ENCODE data around the gene PNPLA6. TPM values are rescaled to one million over a fixed set of nuclear protein-coding genes. Genes with fewer than 3 reads are reported as not detected.

PNPLA6 gene
- total RNA-seq, 1 donor from 2014 or later = 140 TPM

- no peak overlapping the region for H3K27ac Mint-ChIP-seq
- peaks cover 45% of the 10 kb centered on the region for H3K27me3 Mint-ChIP-seq
- H3K4me3 Mint-ChIP-seq (ENCODE audit: low read depth) = no peak overlapping the region
- H3K36me3 Mint-ChIP-seq (ENCODE audit: insufficient read depth) = no peaks in the 10 kb centered on the region
- H3K9me3 Mint-ChIP-seq (ENCODE audit: low read depth) = no peaks in the 10 kb centered on the region
- TF ChIP-seq CTCF (IDR thresholded peaks at IDR 0.05; ENCODE audit: unreplicated experiment) = no peak
- H3K4me1 Mint-ChIP-seq (ENCODE audit: low read depth) = no peaks in the 10 kb centered on the region
- no peak for DNase-seq (ENCODE audit: low spot score, unreplicated experiment)
Measured at GRCh38 chr19:7504684-7505083, 30.8 kb upstream of the PNPLA6 start.

- H3K27ac Mint-ChIP-seq = no peak overlapping the region
- H3K9me3 Mint-ChIP-seq (ENCODE audit: low read depth) = no peaks in the 10 kb centered on the region
- H3K36me3 Mint-ChIP-seq (ENCODE audit: insufficient read depth) = no peaks in the 10 kb centered on the region
- no peaks in the 10 kb centered on the region for H3K4me1 Mint-ChIP-seq (ENCODE audit: low read depth)
- peaks cover 44% of the 10 kb centered on the region for H3K27me3 Mint-ChIP-seq
- no peak for DNase-seq (ENCODE audit: low spot score, unreplicated experiment)
- TF ChIP-seq CTCF (IDR thresholded peaks at IDR 0.05; ENCODE audit: unreplicated experiment) = no peak
- no peak overlapping the region for H3K4me3 Mint-ChIP-seq (ENCODE audit: low read depth)
Measured at GRCh38 chr19:7505288-7505681, 30.2 kb upstream of the PNPLA6 start.

GRCh38 chr19:7505682-7506384 is 29.7 kb upstream of the PNPLA6 start:
- H3K27me3 Mint-ChIP-seq = peaks cover 46% of the 10 kb centered on the region
- H3K4me1 Mint-ChIP-seq (ENCODE audit: low read depth) = no peaks in the 10 kb centered on the region
- H3K36me3 Mint-ChIP-seq (ENCODE audit: insufficient read depth) = no peaks in the 10 kb centered on the region
- H3K27ac Mint-ChIP-seq = no peak overlapping the region
- DNase-seq (ENCODE audit: low spot score, unreplicated experiment) = no peak
- no peak for TF ChIP-seq CTCF (IDR thresholded peaks at IDR 0.05; ENCODE audit: unreplicated experiment)
- H3K9me3 Mint-ChIP-seq (ENCODE audit: low read depth) = no peaks in the 10 kb centered on the region
- H3K4me3 Mint-ChIP-seq (ENCODE audit: low read depth) = no peak overlapping the region

- no peak for DNase-seq (ENCODE audit: low spot score, unreplicated experiment)
- TF ChIP-seq CTCF (IDR thresholded peaks at IDR 0.05; ENCODE audit: unreplicated experiment) = no peak
- no peak overlapping the region for H3K27ac Mint-ChIP-seq
Measured at GRCh38 chr19:7506385-7507328, 28.9 kb upstream of the PNPLA6 start.

GRCh38 chr19:7507884-7508283 is 27.6 kb upstream of the PNPLA6 start:
- TF ChIP-seq CTCF (IDR thresholded peaks at IDR 0.05; ENCODE audit: unreplicated experiment) = no peak
- Mint-ChIP-seq H3K27me3 (peaks cover 31% of the 10 kb centered on the region), H3K4me1 (ENCODE audit: low read depth) (no peaks in the 10 kb centered on the region), H3K9me3 (ENCODE audit: low read depth) (no peaks in the 10 kb centered on the region), H3K36me3 (ENCODE audit: insufficient read depth) (no peaks in the 10 kb centered on the region), H3K27ac (no peak overlapping the region), H3K4me3 (ENCODE audit: low read depth) (no peak overlapping the region)
- DNase-seq (ENCODE audit: low spot score, unreplicated experiment) = no peak

More at GRCh38 chr19:7506385-7507328, 28.9 kb upstream of the PNPLA6 start:
- Mint-ChIP-seq H3K9me3 (ENCODE audit: low read depth) (no peaks in the 10 kb centered on the region), H3K4me3 (ENCODE audit: low read depth) (no peak overlapping the region), H3K4me1 (ENCODE audit: low read depth) (no peaks in the 10 kb centered on the region), H3K27me3 (peaks cover 40% of the 10 kb centered on the region), H3K36me3 (ENCODE audit: insufficient read depth) (no peaks in the 10 kb centered on the region)

All from progenitor cell of endocrine pancreas (in vitro differentiated cells).